GM12878 (cell line): ENCODE data around the gene SLC6A12. TPM values are rescaled to one million over a fixed set of nuclear protein-coding genes. Genes with fewer than 3 reads are reported as not detected.

ENCODE experiments used
- ATAC-seq: fragments of 200-7000 bp; cut with Tn5 transposase; 3 replicates; pipeline ENCODE4 v1.9.1; 2020; ENCODE audit warnings: mild to moderate bottlenecking, moderate library complexity
- BruUV-seq: library from RNA; stranded (reverse); fragments of 400-500 nt; replicated peaks from 2 replicates; lab custom pipeline; 2021; lab: Mats Ljungman, UMichigan
- CTCF ChIA-PET: fragments of 300-600 bp; sonication (Branson Sonifier 250); formaldehyde crosslinking; extraction: SDS; loops from one replicate; lab custom pipeline; 2021; ENCODE audit warnings: inconsistent platforms; lab: Yijun Ruan, JAX
- POLR2A ChIA-PET: fragments of 350-600 bp; formaldehyde crosslinking; extraction: SDS; loops from one replicate; lab custom pipeline; 2021; ENCODE audit warnings: inconsistent platforms; lab: Charles Lee
- RAD21 ChIA-PET: fragments of 300-600 bp; sonication (Branson Sonifier 250); formaldehyde crosslinking; loops from one replicate; lab custom pipeline; 2023; ENCODE audit warnings: antibody characterized with exemption; ENCODE audit not compliant: unreplicated experiment; lab: Charles Lee
- SMC1A ChIA-PET: fragments of 300-600 bp; sonication (Branson Sonifier 250); formaldehyde crosslinking; loops from one replicate; lab custom pipeline; 2023; ENCODE audit not compliant: unreplicated experiment, uncharacterized antibody; lab: Charles Lee
- DNase-seq: peaks from one replicate; pipeline ENCODE4 v3.0.0-alpha.2; 2011; ENCODE audit warnings: low read depth, low spot score
- FAIRE-seq: peaks from 3 replicates; lab custom pipeline; 2011; peaks lifted over from hg19 to GRCh38; lab: Jason Lieb, UNC
- H2AFZ ChIP-seq: 2 replicates; pipeline ENCODE4 v1.6.0; 2011; ENCODE audit warnings: low read depth, low read length, control low read depth; ENCODE audit not compliant: control insufficient read depth
- H3K27ac ChIP-seq: 2 replicates; pipeline ENCODE4 v1.5.1; 2011; ENCODE audit warnings: control low read depth; ENCODE audit not compliant: control insufficient read depth, insufficient read depth
- H3K27me3 ChIP-seq, 2 experiments: replicated peaks in 1 of 2; 2 replicates each; pipeline versions ENCODE4 v1.6.0 to v1.6.1; 2011; ENCODE audit warnings: low read length in 1 of 2; ENCODE audit not compliant: control insufficient read depth in 2 of 2, insufficient read depth in 2 of 2
- H3K36me3 ChIP-seq, 2 experiments: 2 replicates each; pipeline ENCODE4 v1.5.1; 2011; ENCODE audit warnings: low read length in 1 of 2; ENCODE audit not compliant: control insufficient read depth in 2 of 2, insufficient read depth in 2 of 2
- H3K4me1 ChIP-seq: 2 replicates; pipeline ENCODE4 v1.6.1; 2011; ENCODE audit warnings: mild to moderate bottlenecking, low read length, moderate library complexity, mixed read lengths; ENCODE audit not compliant: control insufficient read depth, insufficient read depth
- H3K4me2 ChIP-seq: 2 replicates; pipeline ENCODE4 v1.6.0; 2011; ENCODE audit warnings: control low read depth; ENCODE audit not compliant: control insufficient read depth, insufficient read depth
- H3K4me3 ChIP-seq: fragments of 200-600 bp; sonication (generic); 2 replicates; pipeline ENCODE4 v1.5.1; 2016
- H3K79me2 ChIP-seq: 2 replicates; pipeline ENCODE4 v1.6.0; 2011; ENCODE audit warnings: low read length; ENCODE audit not compliant: control insufficient read depth, insufficient read depth
- H3K9ac ChIP-seq: 2 replicates; pipeline ENCODE4 v1.8.0; 2011; ENCODE audit warnings: low read length, control low read depth, mixed read lengths; ENCODE audit not compliant: control insufficient read depth, insufficient read depth
- H3K9me3 ChIP-seq: replicated peaks from 3 replicates; pipeline ENCODE4 v1.5.1; 2011; ENCODE audit warnings: mild to moderate bottlenecking, low read length; ENCODE audit not compliant: control insufficient read depth, insufficient read depth
- H4K20me1 ChIP-seq: 2 replicates; pipeline ENCODE4 v1.6.0; 2011; ENCODE audit not compliant: control insufficient read depth, insufficient read depth
- BACH1 ChIP-seq: fragments of 450-650 bp; IDR thresholded peaks from 2 replicates; pipeline ENCODE4 v1.6.1; 2017; ENCODE audit warnings: mild to moderate bottlenecking, borderline replicate concordance
- BCL11A ChIP-seq: IDR thresholded peaks from 2 replicates; pipeline ENCODE4 v1.6.1; 2011; ENCODE audit warnings: low read depth, low read length
- POLR2A ChIP-seq: IDR thresholded peaks from 2 replicates; pipeline ENCODE4 v1.6.1; 2011; ENCODE audit warnings: low read depth, mild to moderate bottlenecking, low read length
- RBBP5 ChIP-seq: fragments of 200-600 bp; sonication (generic); conservative IDR thresholded peaks from 2 replicates; pipeline ENCODE4 v1.6.1; 2016
- SMAD5 ChIP-seq: IDR thresholded peaks from 2 replicates; pipeline ENCODE4 v1.6.1; 2016; ENCODE audit warnings: antibody characterized with exemption, low read depth
- SPI1 ChIP-seq: IDR thresholded peaks from 2 replicates; pipeline ENCODE4 v1.6.1; 2011; ENCODE audit warnings: low read depth, mild to moderate bottlenecking, low read length, moderate library complexity, borderline replicate concordance; ENCODE audit not compliant: insufficient read depth
- WGBS: methylation state at CpG from one replicate; pipeline ENCODE4 v1.1.6; 2016; ENCODE audit warnings: low lambda C conversion rate; ENCODE audit not compliant: insufficient replicate concordance, insufficient coverage; ENCODE audit errors: missing lambda C conversion rate; 5-methylcytosine and 5-hydroxymethylcytosine counted together
- in situ Hi-C: fragments of 300-500 bp; cut with MboI; formaldehyde crosslinking; loops from 9 replicates; pipeline ENCODE4 v1.14.3; 2018; ENCODE audit warnings: mixed read lengths
- intact Hi-C: fragments of 100-400 bp; cut with micrococcal nuclease; formaldehyde crosslinking; loops from one replicate; pipeline ENCODE4 v1.14.2; 2022; ENCODE audit not compliant: unreplicated experiment
- polyA plus RNA-seq, 11 experiments: library from polyadenylated mRNA; depleted of rRNA in 4 of 11; unstranded in 6 of 11; stranded (reverse) in 5 of 11; fragments of >200 nt; fragmentation: Nextera tagmentation in 4 of 11; fragmentation: Illumina TruSeq in 1 of 11; extraction: Ambion mirVana in 4 of 11; extraction: Trizol in 1 of 11; gene quantifications; 1 replicate in 1 of 11; 2 replicates in 10 of 11; pipeline versions ENCODE4 v1.2.1 to v1.2.3, GENCODE V29; 2011 to 2016; ENCODE audit warnings: inconsistent platforms in 2 of 11, missing spikeins in 2 of 11, low read depth in 1 of 11
- total RNA-seq, 4 experiments: library from RNA; depleted of rRNA in 3 of 4; stranded (reverse); fragments of >200 nt in 3 of 4; fragmentation: Illumina TruSeq in 1 of 4; extraction: Trizol in 1 of 4; gene quantifications; 2 replicates each; pipeline versions ENCODE4 v1.2.1 to v1.2.3, GENCODE V29; 2013 to 2021
- TF ChIP-seq, protein P1 (sequence below): IDR thresholded peaks from 2 replicates; pipeline ENCODE4 v1.6.1; 2011; ENCODE audit warnings: borderline replicate concordance, low read depth, mild to moderate bottlenecking, moderate library complexity, low read length; ENCODE audit not compliant: insufficient read depth, poor library complexity, severe bottlenecking
- TF ChIP-seq, protein P2 (sequence below): fragments of 450-650 bp; conservative IDR thresholded peaks from 2 replicates; pipeline ENCODE4 v1.6.1; 2017; ENCODE audit warnings: mild to moderate bottlenecking, moderate library complexity
- TF ChIP-seq, protein P3 (sequence below): fragments of 450-650 bp; formaldehyde crosslinking; IDR thresholded peaks from 2 replicates; pipeline ENCODE4 v1.4.0; 2020; ENCODE audit warnings: mild to moderate bottlenecking, moderate library complexity

Gene SLC6A12
- total and polyA plus RNA-seq, 10 of the 15 experiments (the other 5 are each of a cell fraction or from before 2014, with no cell fraction given), result 0.06 to 0.11 (median 0.07) TPM; not detected in 7

DNA sequence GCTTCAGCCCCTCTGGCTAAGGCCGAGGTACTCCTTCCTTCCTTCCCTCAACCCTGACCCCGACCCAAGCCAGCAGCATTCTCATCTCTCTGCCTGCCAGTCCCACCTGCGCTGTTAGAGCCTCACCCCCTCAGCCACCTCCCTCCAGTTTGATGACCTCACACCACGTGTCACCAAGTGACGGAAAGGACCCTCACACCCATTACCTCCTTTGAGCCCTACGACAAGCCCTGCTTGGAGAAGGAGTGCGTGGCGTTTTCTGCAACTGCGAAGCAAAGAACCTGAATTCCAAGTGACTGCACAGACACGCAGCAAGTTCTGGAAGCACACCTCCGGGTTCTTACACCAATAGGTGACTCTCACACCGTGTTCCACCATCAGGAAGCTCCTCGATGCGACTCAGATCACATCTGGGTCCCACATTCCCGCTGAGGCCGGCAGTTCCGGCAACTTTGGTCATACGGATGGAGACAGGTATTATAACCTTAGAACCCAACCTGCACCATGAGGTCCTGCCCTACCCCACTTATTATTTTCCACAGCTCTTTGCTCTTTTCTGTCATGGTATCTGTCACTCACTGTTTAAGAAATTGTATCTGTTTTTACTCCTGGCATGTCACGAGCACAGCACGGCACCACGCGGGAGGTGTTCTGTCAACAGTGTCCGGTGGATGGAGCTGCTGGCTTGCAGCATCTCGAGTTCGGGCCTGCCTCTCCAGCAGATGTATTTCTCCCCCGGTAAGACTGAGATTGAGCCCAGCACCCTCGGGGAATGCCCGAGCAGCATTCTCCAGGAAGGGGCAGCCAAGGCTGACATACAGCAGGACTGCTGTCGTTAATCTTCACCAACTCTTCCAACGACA lies 5.0 kb upstream of the SLC6A12 start:
- Histone ChIP-seq H3K4me3 (no peak overlapping the region), H4K20me1 (no peaks in the 10 kb centered on the region), H3K4me2 (no peak overlapping the region), H3K9ac (no peak overlapping the region), H3K27me3 (no peaks in the 10 kb centered on the region; a peak in 1 of 4 replicates), H2AFZ (no peak overlapping the region), H3K79me2 (no peaks in the 10 kb centered on the region), H3K27ac (no peak overlapping the region), H3K9me3 (no peaks in the 10 kb centered on the region), H3K36me3 (no peaks in the 10 kb centered on the region), H3K4me1 (no peaks in the 10 kb centered on the region)
- intact Hi-C loops (no loop called here), in situ Hi-C loops (no loop called here)
- CTCF ChIA-PET, result interaction anchor here (0.7 to 1.2 kb wide), 3 partner anchors 7 to 112 kb away, joined by 4 read pairs; partner anchors contain the start of gene SLC6A13
- POLR2A ChIA-PET, result no interaction called here
- FAIRE-seq (no peak), DNase-seq (no peak), ATAC-seq (no peak)
- RAD21 ChIA-PET, result interaction anchor here (0.7 kb wide), 1 partner anchor 28 kb away, joined by 3 read pairs; no protein-coding TSS in a partner anchor
- no peak for TF ChIP-seq BCL11A
- TF ChIP-seq, protein P1, sequence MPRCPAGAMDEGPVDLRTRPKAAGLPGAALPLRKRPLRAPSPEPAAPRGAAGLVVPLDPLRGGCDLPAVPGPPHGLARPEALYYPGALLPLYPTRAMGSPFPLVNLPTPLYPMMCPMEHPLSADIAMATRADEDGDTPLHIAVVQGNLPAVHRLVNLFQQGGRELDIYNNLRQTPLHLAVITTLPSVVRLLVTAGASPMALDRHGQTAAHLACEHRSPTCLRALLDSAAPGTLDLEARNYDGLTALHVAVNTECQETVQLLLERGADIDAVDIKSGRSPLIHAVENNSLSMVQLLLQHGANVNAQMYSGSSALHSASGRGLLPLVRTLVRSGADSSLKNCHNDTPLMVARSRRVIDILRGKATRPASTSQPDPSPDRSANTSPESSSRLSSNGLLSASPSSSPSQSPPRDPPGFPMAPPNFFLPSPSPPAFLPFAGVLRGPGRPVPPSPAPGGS, result no peak
- TF ChIP-seq SPI1, result no peak
- no TSS peak for BruUV-seq
- 50% methylated on average over 27 of the region's 30 CpGs for WGBS
- SMC1A ChIA-PET, result interaction anchor here (1.1 kb wide), 1 partner anchor 112 kb away, joined by 3 read pairs; no protein-coding TSS in a partner anchor

DNA sequence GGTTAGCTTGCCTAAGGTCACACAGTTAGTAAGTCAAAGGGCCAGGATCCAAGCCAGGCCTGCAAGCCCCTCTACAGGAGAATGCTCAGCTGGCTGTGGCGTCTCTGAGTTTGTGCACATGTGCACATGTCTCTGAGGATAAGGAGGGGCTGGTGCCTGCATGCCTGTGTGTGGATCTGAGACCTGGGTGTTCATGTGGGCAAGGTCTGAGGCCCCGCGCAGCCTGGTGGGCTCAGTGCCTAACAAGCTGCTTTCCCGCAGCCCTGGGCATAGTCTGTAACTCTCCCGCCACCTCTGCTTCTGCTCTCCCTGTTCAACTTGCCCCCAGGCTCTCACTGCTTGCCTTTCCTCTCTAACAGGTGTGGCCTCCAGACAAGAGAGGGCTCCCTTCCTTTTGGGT lies 4.3 kb upstream of the SLC6A12 start:
- no peak overlapping the region for H3K4me2 ChIP-seq
- ChIA-PET POLR2A (no interaction called here), SMC1A (no interaction called here), CTCF (no interaction called here), RAD21 (no interaction called here)
- no peak overlapping the region for H3K9ac ChIP-seq
- ATAC-seq, result no peak
- H3K27me3 ChIP-seq, result no peaks in the 10 kb centered on the region; a peak in 1 of 4 replicates
- H3K9me3 ChIP-seq, result no peaks in the 10 kb centered on the region
- H2AFZ ChIP-seq, result no peak overlapping the region
- 64% methylated on average over 5 of the region's 5 CpGs for WGBS
- no peak for FAIRE-seq
- no peak overlapping the region for H3K4me3 ChIP-seq
- no peaks in the 10 kb centered on the region for H3K79me2 ChIP-seq
- BruUV-seq, result no TSS peak
- no peaks in the 10 kb centered on the region for H4K20me1 ChIP-seq
- in situ Hi-C loops, result no loop called here
- DNase-seq, result no peak
- no peaks in the 10 kb centered on the region for H3K36me3 ChIP-seq
- no peaks in the 10 kb centered on the region; the same call in 1 of the 2 replicates for H3K4me1 ChIP-seq
- intact Hi-C loops, result no loop called here
- no peak overlapping the region for H3K27ac ChIP-seq
- no peak for TF ChIP-seq BACH1
- no peak for TF ChIP-seq POLR2A
- TF ChIP-seq, protein P2, sequence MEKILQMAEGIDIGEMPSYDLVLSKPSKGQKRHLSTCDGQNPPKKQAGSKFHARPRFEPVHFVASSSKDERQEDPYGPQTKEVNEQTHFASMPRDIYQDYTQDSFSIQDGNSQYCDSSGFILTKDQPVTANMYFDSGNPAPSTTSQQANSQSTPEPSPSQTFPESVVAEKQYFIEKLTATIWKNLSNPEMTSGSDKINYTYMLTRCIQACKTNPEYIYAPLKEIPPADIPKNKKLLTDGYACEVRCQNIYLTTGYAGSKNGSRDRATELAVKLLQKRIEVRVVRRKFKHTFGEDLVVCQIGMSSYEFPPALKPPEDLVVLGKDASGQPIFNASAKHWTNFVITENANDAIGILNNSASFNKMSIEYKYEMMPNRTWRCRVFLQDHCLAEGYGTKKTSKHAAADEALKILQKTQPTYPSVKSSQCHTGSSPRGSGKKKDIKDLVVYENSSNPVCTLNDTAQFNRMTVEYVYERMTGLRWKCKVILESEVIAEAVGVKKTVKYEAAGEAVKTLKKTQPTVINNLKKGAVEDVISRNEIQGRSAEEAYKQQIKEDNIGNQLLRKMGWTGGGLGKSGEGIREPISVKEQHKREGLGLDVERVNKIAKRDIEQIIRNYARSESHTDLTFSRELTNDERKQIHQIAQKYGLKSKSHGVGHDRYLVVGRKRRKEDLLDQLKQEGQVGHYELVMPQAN, result no peak
- TF ChIP-seq RBBP5, result no peak
- no peak for TF ChIP-seq BCL11A
- TF ChIP-seq SMAD5, result no peak
- TF ChIP-seq, protein P3, sequence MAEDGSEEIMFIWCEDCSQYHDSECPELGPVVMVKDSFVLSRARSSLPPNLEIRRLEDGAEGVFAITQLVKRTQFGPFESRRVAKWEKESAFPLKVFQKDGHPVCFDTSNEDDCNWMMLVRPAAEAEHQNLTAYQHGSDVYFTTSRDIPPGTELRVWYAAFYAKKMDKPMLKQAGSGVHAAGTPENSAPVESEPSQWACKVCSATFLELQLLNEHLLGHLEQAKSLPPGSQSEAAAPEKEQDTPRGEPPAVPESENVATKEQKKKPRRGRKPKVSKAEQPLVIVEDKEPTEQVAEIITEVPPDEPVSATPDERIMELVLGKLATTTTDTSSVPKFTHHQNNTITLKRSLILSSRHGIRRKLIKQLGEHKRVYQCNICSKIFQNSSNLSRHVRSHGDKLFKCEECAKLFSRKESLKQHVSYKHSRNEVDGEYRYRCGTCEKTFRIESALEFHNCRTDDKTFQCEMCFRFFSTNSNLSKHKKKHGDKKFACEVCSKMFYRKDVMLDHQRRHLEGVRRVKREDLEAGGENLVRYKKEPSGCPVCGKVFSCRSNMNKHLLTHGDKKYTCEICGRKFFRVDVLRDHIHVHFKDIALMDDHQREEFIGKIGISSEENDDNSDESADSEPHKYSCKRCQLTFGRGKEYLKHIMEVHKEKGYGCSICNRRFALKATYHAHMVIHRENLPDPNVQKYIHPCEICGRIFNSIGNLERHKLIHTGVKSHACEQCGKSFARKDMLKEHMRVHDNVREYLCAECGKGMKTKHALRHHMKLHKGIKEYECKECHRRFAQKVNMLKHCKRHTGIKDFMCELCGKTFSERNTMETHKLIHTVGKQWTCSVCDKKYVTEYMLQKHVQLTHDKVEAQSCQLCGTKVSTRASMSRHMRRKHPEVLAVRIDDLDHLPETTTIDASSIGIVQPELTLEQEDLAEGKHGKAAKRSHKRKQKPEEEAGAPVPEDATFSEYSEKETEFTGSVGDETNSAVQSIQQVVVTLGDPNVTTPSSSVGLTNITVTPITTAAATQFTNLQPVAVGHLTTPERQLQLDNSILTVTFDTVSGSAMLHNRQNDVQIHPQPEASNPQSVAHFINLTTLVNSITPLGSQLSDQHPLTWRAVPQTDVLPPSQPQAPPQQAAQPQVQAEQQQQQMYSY, result no peak
